Activated naive CD4-positive, alpha-beta T cell treated with anti-CD3 and anti-CD28 coated beads for 36 hours (primary cell): ENCODE data around the gene CDKN2A. TPM values are rescaled to one million over a fixed set of nuclear protein-coding genes. Genes with fewer than 3 reads are reported as not detected.

ENCODE experiments used
- CTCF ChIA-PET: fragments of 350-600 bp; sonication (Branson Sonifier 250); formaldehyde crosslinking; loops from one replicate; lab custom pipeline; 2021; ENCODE audit warnings: antibody characterized with exemption; lab: Charles Lee
- DNase-seq: peaks from one replicate; pipeline ENCODE4 v3.0.0-alpha.2; 2020
- H3K27ac Mint-ChIP-seq: one replicate; pipeline ENCODE4 v1.8.0; 2021; ENCODE audit warnings: mild to moderate bottlenecking, mixed read lengths
- H3K27me3 Mint-ChIP-seq: one replicate; pipeline ENCODE4 v1.8.0; 2021; ENCODE audit warnings: low read depth, mixed read lengths
- H3K36me3 Mint-ChIP-seq: one replicate; pipeline ENCODE4 v1.8.0; 2021; ENCODE audit warnings: low read depth, mixed read lengths
- H3K4me1 Mint-ChIP-seq: one replicate; pipeline ENCODE4 v1.8.0; 2021; ENCODE audit warnings: low read depth, mixed read lengths
- H3K4me3 Mint-ChIP-seq: one replicate; pipeline ENCODE4 v1.8.0; 2021; ENCODE audit warnings: mild to moderate bottlenecking, moderate library complexity, mixed read lengths
- H3K9me3 Mint-ChIP-seq: one replicate; pipeline ENCODE4 v1.8.0; 2021; ENCODE audit warnings: mixed read lengths
- intact Hi-C: fragments of 100-400 bp; cut with micrococcal nuclease; formaldehyde crosslinking; loops from one replicate; pipeline ENCODE4 v1.15.1; 2023
- total RNA-seq, 2 experiments: library from RNA; stranded (reverse); gene quantifications; one replicate each; pipeline ENCODE4 v1.2.3, GENCODE V29; 2021

The CDKN2A gene
- total RNA-seq, 2 experiments from 2014 or later, result 0.57 to 0.89 TPM

DNA sequence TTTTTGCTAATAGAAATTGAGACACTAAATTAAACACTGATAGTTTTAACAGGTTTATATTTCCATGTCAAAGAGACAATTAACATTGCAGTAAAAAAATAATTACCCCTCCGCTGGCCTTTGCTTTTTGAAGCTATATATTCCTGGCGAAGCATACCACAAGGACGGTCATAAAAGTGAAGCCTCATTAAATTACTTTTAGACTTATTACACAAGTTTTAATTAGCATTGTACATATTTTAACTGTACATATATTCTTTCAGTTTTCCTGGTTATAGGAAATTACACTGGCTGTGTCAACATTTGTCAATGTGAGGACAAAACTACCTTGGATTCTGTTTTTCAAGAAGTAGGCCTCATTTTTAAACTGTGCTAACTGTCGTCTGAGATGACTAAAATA is 1.2 kb downstream of the CDKN2A start:
- H3K27ac Mint-ChIP-seq, result no peak overlapping the region
- H3K27me3 Mint-ChIP-seq, result peaks cover 57% of the 10 kb centered on the region
- H3K9me3 Mint-ChIP-seq, result peaks cover 6% of the 10 kb centered on the region
- peaks cover 14% of the 10 kb centered on the region for H3K4me1 Mint-ChIP-seq
- H3K4me3 Mint-ChIP-seq, result peak overlapping the region; percentile 87
- no peak for DNase-seq
- CTCF ChIA-PET, result interaction anchor here (0.7 to 1.4 kb wide), 2 partner anchors 67 to 179 kb away, joined by 3 read pairs; no protein-coding TSS in a partner anchor
- peaks cover 5% of the 10 kb centered on the region for H3K36me3 Mint-ChIP-seq
- intact Hi-C loops, result loop anchor here (10.0 kb wide), 1 partner anchor 438 kb away; no protein-coding TSS in a partner anchor

DNA sequence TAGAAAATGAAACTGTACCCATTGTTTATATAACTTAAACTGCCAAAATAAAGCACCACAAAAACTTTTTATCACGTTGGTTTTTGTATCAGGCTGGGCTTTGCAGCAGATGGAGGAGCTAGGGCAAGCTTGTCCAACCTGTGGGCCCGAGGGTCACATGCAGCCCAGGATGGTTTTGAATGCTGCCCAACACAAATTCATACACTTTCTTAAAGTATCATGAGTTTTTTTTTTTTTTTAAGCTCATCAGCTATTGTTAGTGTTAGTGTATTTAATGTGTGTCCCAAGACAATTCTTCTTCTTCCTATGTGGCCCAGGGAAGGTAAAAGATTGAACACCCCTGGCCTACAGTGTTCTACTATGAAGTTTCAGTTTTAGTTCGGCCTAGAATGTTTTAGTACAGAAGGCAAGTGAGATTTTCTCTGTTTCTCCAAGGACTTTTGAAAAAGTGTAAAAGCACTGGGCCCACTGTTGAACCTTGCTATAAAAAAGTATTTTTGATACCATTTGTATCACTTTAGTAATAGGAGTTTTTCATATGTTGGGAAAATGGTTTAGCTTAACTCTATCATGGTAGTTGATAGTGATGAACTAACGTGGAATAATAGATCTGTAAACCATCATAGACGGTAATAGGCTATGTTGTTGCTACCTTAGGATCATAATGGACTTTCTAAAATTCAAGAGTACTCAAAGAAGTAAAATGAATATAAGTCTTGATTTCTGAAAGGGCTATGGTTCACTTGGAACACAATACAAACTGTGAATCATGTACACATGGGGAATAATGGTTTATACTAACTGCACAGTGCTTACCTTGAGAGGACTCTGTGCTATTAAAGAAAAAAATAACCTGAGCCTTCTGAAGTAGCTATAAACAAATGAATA is 2.9 kb downstream of the CDKN2A start:
- H3K4me3 Mint-ChIP-seq, result no peak overlapping the region
- H3K4me1 Mint-ChIP-seq, result peaks cover 14% of the 10 kb centered on the region
- peaks cover 6% of the 10 kb centered on the region for H3K9me3 Mint-ChIP-seq
- H3K27me3 Mint-ChIP-seq, result peaks cover 60% of the 10 kb centered on the region
- CTCF ChIA-PET, result interaction anchor here (0.9 to 1.8 kb wide), 4 partner anchors 9 to 177 kb away, joined by 3 to 12 read pairs (median 3); partner anchors contain the start of gene CDKN2B
- intact Hi-C loops, result loop anchor here (10.0 kb wide), 1 partner anchor 437 kb away; no protein-coding TSS in a partner anchor
- no peak overlapping the region for H3K27ac Mint-ChIP-seq
- peaks cover 5% of the 10 kb centered on the region for H3K36me3 Mint-ChIP-seq
- DNase-seq, result no peak

DNA sequence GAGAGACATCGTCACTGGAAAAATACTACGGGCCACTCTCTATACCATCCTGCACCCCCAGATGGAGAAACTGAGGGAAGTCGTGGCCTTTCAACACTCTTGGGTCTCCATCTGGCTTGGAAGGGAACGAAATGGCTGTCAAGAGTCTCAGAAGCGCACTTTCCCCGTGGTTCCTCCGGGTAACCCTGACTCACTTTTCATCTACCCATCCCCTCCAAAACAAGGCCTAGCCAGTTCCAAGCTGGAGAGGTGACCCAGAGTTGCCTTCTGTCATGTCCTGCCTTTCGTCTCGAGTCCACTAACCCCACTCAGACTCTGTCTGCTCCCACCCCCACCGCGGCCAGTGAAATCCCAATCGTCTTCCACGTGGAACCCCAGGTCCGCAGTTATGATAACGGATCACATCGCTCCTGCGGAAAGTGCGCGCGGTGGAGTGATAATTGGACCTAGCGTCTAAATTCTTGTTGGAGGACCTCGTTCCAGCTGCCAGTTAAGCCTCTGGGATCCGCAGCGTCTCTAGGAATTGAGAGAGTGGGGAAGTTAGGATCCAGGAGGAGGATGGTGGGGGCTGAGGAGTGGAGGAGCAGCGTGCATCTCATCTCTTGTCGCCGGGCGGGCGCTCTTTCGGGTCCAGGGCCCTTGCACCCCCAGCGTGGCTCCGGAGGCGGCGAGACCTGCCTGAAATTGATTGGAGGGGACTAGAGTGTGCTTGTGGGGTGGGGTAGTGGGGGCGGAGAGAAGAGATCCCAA is 4.6 kb downstream of the CDKN2A start:
- H3K9me3 Mint-ChIP-seq, result peaks cover 6% of the 10 kb centered on the region
- H3K4me3 Mint-ChIP-seq, result no peak overlapping the region
- no peak for DNase-seq
- H3K27ac Mint-ChIP-seq, result no peak overlapping the region
- H3K4me1 Mint-ChIP-seq, result peaks cover 11% of the 10 kb centered on the region
- CTCF ChIA-PET, result no interaction called here
- intact Hi-C loops, result loop anchor here (1.0 to 10.0 kb wide), 2 partner anchors 14 to 435 kb away; no protein-coding TSS in a partner anchor
- H3K36me3 Mint-ChIP-seq, result peaks cover 5% of the 10 kb centered on the region
- H3K27me3 Mint-ChIP-seq, result peaks cover 61% of the 10 kb centered on the region

DNA sequence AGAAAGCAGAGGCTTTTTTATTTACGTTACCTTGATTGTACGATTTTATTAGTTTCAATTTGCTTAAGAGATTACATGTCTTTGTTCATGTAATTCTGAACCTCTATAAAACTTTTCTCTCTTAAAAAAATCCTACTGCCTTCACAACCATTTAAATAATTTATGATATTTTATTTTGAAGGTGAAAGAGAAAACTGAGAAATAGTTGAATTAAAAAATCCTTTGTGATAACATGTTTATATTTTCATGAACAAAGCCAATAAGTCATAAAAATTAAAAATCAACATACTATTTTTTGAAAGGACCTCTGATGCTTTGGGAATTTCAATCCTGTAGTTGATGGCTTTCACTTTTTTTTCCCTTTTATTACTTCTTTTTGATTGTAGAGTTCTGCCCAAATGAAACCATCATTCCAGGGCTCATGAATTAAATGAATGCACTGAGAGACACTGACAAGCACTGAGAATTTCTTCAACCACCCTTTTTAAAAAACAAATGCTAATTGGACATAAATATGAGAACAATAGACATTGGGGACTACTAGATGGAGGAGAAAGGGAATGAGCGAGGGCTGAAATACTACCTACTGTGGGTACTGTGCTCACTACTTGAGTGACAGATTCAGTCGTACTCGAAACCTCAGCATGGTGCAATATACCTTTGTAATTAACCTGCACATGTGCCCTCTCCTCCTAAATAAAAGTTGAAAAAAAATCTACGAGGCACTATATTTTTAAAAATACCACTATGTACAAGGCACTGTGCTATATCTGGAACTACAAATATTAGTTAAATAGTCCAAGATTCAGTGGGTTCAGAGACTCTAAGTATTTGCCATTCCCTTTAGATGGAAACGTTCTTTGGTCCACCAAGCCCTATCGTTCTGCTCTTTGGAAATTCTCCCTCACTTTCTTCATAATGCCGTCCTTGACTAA is 5.9 kb downstream of the CDKN2A start:
- no peak for DNase-seq
- Mint-ChIP-seq H3K36me3 (peaks cover 5% of the 10 kb centered on the region), H3K4me3 (no peak overlapping the region), H3K9me3 (peaks cover 6% of the 10 kb centered on the region), H3K27ac (no peak overlapping the region), H3K4me1 (peaks cover 5% of the 10 kb centered on the region), H3K27me3 (peaks cover 68% of the 10 kb centered on the region)
- CTCF ChIA-PET, result no interaction called here
- intact Hi-C loops, result no loop called here

DNA sequence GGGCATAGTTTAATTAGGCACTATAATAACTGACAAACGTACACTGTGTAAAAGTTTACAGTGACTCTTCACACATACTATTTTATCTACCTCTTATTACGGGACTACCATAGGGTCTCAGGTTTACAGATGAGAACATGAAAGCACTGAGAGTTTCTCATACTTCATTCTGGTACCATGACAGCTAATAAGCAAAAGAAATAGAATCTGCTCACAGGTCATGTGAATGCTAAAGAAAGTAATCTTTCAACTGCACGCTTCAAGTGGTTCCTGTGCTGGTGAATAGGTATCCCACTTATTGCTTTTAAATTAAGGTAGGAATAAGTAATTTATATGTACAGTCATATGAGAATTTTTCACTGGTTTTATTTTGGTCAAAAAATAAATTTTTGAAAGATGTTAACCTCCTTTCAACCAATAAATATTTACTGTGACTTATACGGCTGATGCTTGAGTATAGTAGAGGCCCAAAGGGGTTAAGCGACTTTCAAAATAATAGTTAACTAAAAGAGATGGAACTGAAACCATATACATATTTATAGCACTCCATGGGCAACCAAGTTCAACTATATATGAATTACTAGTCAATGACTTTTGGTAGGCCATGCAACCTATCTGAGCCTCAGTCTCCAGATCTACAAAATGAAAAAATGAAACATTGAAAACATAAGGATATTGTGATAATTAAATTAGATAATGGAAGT is 8.1 kb downstream of the CDKN2A start:
- CTCF ChIA-PET, result interaction anchor here (1.5 to 2.4 kb wide), 2 partner anchors 16 to 22 kb away, joined by 5 to 17 read pairs; partner anchors contain the start of gene CDKN2B
- no peak overlapping the region for H3K4me3 Mint-ChIP-seq
- no peak for DNase-seq
- intact Hi-C loops, result no loop called here
- no peak overlapping the region for H3K27ac Mint-ChIP-seq
- H3K4me1 Mint-ChIP-seq, result peaks cover 3% of the 10 kb centered on the region
- H3K9me3 Mint-ChIP-seq, result peaks cover 6% of the 10 kb centered on the region
- peaks cover 71% of the 10 kb centered on the region for H3K27me3 Mint-ChIP-seq
- H3K36me3 Mint-ChIP-seq, result peaks cover 5% of the 10 kb centered on the region

DNA sequence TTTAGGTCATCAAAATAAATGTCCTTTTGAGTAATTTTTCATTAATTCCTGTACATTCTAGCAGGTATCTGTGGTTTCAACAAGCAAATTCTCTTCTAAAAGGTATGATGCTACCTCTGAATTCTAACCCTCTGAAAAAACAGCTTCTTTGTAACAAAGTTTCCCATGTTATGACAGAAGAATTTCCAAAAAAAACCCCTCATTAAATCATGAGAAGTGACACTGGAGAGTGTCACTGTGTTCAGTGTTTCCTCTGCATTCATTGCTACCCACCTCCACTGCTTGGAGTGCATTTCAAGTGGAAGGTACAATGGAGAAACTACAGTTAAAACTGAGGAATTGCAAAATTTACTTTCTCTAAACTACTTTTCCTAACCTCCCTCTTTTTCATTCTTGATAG is 10.1 kb downstream of the CDKN2A start:
- Mint-ChIP-seq H3K9me3 (no peaks in the 10 kb centered on the region), H3K4me3 (no peak overlapping the region), H3K36me3 (no peaks in the 10 kb centered on the region), H3K27me3 (peaks cover 69% of the 10 kb centered on the region), H3K27ac (no peak overlapping the region), H3K4me1 (no peaks in the 10 kb centered on the region)
- CTCF ChIA-PET, result interaction anchor here (1.5 to 2.3 kb wide), 2 partner anchors 24 to 54 kb away, joined by 3 to 6 read pairs; no protein-coding TSS in a partner anchor
- intact Hi-C loops, result no loop called here
- DNase-seq, result no peak

DNA sequence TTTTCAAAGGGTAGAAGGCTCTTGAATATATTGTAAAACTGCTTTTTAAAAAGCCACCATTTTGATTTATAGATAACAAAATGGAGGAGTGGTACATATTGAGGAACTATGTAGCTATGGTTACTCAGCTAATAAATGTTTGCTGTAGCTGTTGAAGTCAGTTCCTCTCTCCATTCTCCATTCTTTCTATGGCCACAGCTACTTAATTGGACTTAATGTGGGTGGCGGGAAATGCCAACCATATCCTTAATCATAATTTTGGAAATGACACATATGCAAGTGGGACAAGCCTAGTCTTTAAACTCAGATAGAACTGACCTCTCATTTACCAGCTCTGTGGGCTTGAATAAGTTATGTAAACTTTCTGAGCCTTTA is 10.6 kb downstream of the CDKN2A start:
- Mint-ChIP-seq H3K4me3 (no peak overlapping the region), H3K27ac (no peak overlapping the region), H3K36me3 (no peaks in the 10 kb centered on the region), H3K9me3 (no peaks in the 10 kb centered on the region), H3K27me3 (peaks cover 70% of the 10 kb centered on the region), H3K4me1 (no peaks in the 10 kb centered on the region)
- DNase-seq, result no peak
- CTCF ChIA-PET, result interaction anchor here (0.9 to 2.3 kb wide), 2 partner anchors 25 to 55 kb away, joined by 3 to 6 read pairs; no protein-coding TSS in a partner anchor
- intact Hi-C loops, result no loop called here

DNA sequence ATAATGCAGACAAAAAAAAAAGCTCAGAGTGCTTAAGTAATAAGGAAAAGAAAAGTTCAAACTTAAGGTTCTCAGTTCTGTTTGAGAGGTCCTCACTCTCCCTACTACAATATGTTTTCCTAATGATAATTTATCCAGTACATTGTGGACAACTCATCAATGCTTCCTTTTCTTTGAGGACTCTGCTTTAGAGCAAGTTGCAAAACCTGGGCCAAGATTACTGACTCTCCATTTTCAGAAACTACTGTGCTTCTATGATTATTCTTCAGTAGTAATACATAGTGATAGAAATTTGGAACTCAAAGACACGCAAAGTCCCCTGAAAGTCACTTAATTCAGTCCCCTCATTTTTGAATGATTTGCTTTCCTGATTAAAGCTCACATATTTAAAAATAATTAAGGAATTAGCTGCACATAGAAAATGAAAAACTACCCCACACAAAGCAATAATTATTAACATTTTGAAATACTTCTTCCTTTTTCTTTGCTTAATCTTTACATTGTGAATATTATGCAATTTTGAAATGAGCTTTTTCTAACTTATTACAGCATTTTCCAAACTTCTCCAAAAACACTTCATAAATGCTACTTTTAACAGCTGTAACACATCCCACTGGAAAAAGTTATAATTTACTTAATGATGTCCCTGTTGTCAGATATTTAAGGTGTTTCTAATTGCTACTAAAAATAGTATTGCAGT is 11.2 kb downstream of the CDKN2A start:
- Mint-ChIP-seq H3K27me3 (peaks cover 68% of the 10 kb centered on the region), H3K4me3 (no peak overlapping the region), H3K9me3 (no peaks in the 10 kb centered on the region), H3K27ac (no peak overlapping the region), H3K36me3 (no peaks in the 10 kb centered on the region), H3K4me1 (no peaks in the 10 kb centered on the region)
- no peak for DNase-seq
- CTCF ChIA-PET, result interaction anchor here (0.9 to 2.3 kb wide), 4 partner anchors 9 to 170 kb away, joined by 3 to 6 read pairs (median 4); no protein-coding TSS in a partner anchor
- intact Hi-C loops, result no loop called here

DNA sequence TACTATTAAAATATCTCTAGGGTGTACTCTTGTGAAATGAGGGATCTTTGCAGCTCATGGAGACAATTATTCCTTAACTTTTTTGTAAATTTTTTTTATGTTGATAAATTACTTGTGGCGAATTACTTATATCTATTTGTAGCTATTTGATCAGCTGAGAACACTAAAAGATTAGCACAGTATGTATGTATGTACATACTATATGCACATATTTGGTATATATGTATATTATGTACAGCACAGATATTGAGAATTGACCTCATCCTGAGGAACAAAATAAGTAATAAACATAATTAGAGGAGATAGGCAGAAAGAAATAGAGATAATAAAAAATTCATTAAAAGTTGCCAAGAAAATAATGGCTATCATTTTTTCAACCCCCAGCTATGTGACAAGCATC is 11.8 kb downstream of the CDKN2A start:
- CTCF ChIA-PET, result interaction anchor here (1.0 to 2.3 kb wide), 4 partner anchors 9 to 169 kb away, joined by 3 to 6 read pairs (median 4); no protein-coding TSS in a partner anchor
- no peaks in the 10 kb centered on the region for H3K36me3 Mint-ChIP-seq
- no peaks in the 10 kb centered on the region for H3K9me3 Mint-ChIP-seq
- H3K4me1 Mint-ChIP-seq, result no peaks in the 10 kb centered on the region
- no peak overlapping the region for H3K27ac Mint-ChIP-seq
- DNase-seq, result no peak
- intact Hi-C loops, result no loop called here
- no peak overlapping the region for H3K4me3 Mint-ChIP-seq
- H3K27me3 Mint-ChIP-seq, result peaks cover 69% of the 10 kb centered on the region

DNA sequence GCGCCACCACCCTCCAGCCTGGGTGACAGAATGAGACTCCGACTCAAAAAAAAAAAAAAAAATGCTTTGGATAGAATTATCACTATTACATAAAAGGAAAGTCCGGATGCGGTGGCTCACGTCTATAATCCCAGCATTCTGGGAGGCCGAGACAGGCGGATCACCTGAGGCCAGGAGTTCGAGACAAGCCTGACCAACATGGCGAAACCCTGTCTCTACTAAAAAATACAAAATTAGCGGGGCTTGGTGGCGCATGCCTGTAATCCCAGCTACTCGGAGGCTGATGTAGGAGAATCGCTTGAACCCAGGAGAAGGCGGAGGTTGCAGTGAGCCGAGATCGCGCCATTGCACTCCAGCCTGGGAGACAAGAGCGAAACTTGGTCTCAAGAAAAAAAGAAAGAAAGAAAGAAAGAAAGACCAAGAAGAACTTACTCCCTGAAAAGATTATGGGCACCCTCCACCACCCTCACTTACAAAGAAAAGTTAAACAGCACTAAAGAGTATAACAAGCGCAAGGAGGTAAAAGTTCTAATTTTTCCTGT is 17.8 kb downstream of the CDKN2A start:
- intact Hi-C loops, result no loop called here
- DNase-seq, result no peak
- no peak overlapping the region for H3K4me3 Mint-ChIP-seq
- CTCF ChIA-PET, result interaction anchor here (0.7 to 2.0 kb wide), 4 partner anchors 11 to 160 kb away, joined by 3 to 6 read pairs (median 4); partner anchors contain the start of gene CDKN2B
- H3K27ac Mint-ChIP-seq, result no peak overlapping the region
- H3K36me3 Mint-ChIP-seq, result no peaks in the 10 kb centered on the region
- H3K9me3 Mint-ChIP-seq, result no peaks in the 10 kb centered on the region
- peaks cover 12% of the 10 kb centered on the region for H3K4me1 Mint-ChIP-seq
- H3K27me3 Mint-ChIP-seq, result peaks cover 75% of the 10 kb centered on the region
